Measurements from ENCODE around the gene SGSH.

DNA sequence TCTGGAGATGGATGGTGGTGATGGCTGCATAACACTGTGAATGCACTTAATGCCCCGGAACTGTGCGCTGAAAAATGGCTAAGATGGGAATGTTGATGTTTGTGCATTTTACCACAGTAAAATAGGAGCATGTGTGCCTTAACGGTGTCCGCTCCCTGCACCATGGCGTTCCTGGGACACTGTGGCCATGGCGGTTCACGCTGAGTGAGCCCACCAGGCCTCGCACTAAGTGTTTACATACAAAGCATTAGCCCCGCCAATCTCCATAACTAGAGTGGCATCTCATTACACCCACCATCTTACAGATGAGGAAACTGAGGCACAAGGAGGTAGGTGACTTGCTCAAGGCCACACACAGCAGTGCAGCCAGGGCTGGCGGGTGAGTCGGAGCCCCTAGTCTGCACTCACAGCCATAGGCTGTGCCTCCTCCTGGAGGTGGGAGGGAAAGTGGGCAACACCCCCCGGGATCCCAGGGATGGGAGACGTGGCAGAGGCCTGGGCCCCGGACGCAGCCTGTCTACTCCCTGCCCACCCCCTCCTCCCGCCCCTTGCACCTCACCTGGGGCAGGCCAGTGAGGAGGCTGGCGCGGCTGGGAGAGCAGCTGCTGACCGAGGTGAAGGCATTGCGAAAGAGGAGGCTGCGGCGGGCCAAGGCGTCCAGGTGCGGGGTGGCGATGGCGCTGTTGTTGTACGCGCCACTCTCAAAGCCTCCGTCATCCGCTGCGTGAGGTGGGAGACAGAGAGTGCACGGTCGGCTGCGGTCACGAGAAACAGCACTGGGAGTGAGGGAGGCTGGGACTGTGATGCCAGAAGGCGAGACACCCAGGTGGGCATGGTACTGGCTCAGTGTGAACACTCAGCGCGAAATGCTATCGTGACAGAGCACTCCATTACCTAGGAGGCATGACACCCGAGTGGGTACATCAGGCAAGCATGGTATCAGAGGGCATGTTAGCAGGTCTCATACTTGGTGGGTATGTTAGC is 3.4 kb downstream of the SGSH start:
- TF ChIP-seq CTCF (IDR thresholded peaks at IDR 0.05; ENCODE audit: low read length) = no peak
- TF ChIP-seq EZH2 (IDR thresholded peaks at IDR 0.05; ENCODE audit: borderline replicate concordance, low read length) = no peak
